CD4-positive, alpha-beta T cell (primary cell): Measurements from ENCODE around the gene U2AF2. TPM values are rescaled to one million over a fixed set of nuclear protein-coding genes. Genes with fewer than 3 reads are reported as not detected.

ENCODE experiments used
- ATAC-seq: fragments of 200-7000 bp; cut with Tn5 transposase; one replicate; pipeline ENCODE4 v1.10.0; 2022; ENCODE audit warnings: mild to moderate bottlenecking; ENCODE audit not compliant: poor library complexity
- CTCF ChIA-PET: fragments of 350-600 bp; sonication (Branson Sonifier 250); formaldehyde crosslinking; loops from one replicate; lab custom pipeline; 2021; ENCODE audit warnings: antibody characterized with exemption, inconsistent platforms; lab: Charles Lee
- POLR2A ChIA-PET: fragments of 350-600 bp; sonication (Branson Sonifier 250); formaldehyde crosslinking; loops from one replicate; lab custom pipeline; 2021; ENCODE audit warnings: antibody characterized with exemption, inconsistent platforms; lab: Charles Lee
- DNase-seq, 14 experiments: peaks; one replicate each; pipeline ENCODE4 v3.0.0-alpha.2; 2013 to 2020; ENCODE audit warnings: mixed read lengths in 2 of 14
- H3K27ac ChIP-seq, 2 donors: one replicate each; pipeline versions ENCODE4 v1.5.1 to v1.7.0; 2013; ENCODE audit warnings: low read length in 2 of 2, low read depth in 1 of 2, mild to moderate bottlenecking in 1 of 2
- H3K27me3 ChIP-seq, 2 experiments: 1 replicate in 1 of 2; 2 replicates in 1 of 2; pipeline versions ENCODE4 v1.6.1 to v1.7.0; 2013; ENCODE audit warnings: low read length in 2 of 2, control low read depth in 1 of 2, mild to moderate bottlenecking in 1 of 2, moderate library complexity in 1 of 2; ENCODE audit not compliant: insufficient read depth in 2 of 2, control insufficient read depth in 1 of 2
- H3K36me3 ChIP-seq: one replicate; pipeline ENCODE4 v1.6.1; 2013; ENCODE audit warnings: low read length, control low read depth; ENCODE audit not compliant: insufficient read depth
- H3K4me1 ChIP-seq: one replicate; pipeline ENCODE4 v1.6.1; 2013; ENCODE audit warnings: low read length, control low read depth; ENCODE audit not compliant: insufficient read depth
- H3K4me3 ChIP-seq: one replicate; pipeline ENCODE4 v1.5.1; 2013; ENCODE audit warnings: mild to moderate bottlenecking, low read length, moderate library complexity
- H3K9me3 ChIP-seq, 2 experiments: 1 replicate in 1 of 2; 2 replicates in 1 of 2; pipeline versions ENCODE4 v1.6.1 to v1.7.0; 2013; ENCODE audit warnings: low read length in 2 of 2, mild to moderate bottlenecking in 2 of 2, control low read depth in 1 of 2, moderate library complexity in 1 of 2; ENCODE audit not compliant: control insufficient read depth in 1 of 2, insufficient read depth in 1 of 2
- H3K27ac Mint-ChIP-seq: one replicate; pipeline ENCODE4 v1.8.0; 2020; ENCODE audit warnings: mixed read lengths
- H3K27me3 Mint-ChIP-seq: one replicate; pipeline ENCODE4 v1.8.0; 2021; ENCODE audit warnings: mixed read lengths
- H3K36me3 Mint-ChIP-seq: one replicate; pipeline ENCODE4 v1.8.0; 2021; ENCODE audit warnings: low read depth, mixed read lengths
- H3K4me1 Mint-ChIP-seq: one replicate; pipeline ENCODE4 v1.8.0; 2021; ENCODE audit warnings: low read depth, mixed read lengths
- H3K4me3 Mint-ChIP-seq: one replicate; pipeline ENCODE4 v1.8.0; 2020; ENCODE audit warnings: mild to moderate bottlenecking, mixed read lengths
- H3K9me3 Mint-ChIP-seq: one replicate; pipeline ENCODE4 v1.8.0; 2020; ENCODE audit warnings: mixed read lengths
- intact Hi-C, 2 experiments: fragments of 100-400 bp; cut with DNase I in 1 of 2; cut with micrococcal nuclease in 1 of 2; formaldehyde crosslinking; loops; one replicate each; pipeline versions ENCODE4 v1.15.1 to v1.9.0; 2023 to 2025; cut with DNase I, micrococcal nuclease
- total RNA-seq, 174 experiments: library from RNA in 2 of 174; stranded (reverse) in 2 of 174; gene quantifications; one replicate each; pipeline ENCODE4 v1.2.3 and lab custom pipeline; 2021 to 2026
- TF ChIP-seq, protein P1 (sequence below): fragments of 200-600 bp; IDR thresholded peaks from one replicate; pipeline ENCODE4 v1.8.0; 2022; ENCODE audit warnings: antibody characterized with exemption, mild to moderate bottlenecking

Gene U2AF2
- total RNA-seq, 2 experiments from 2014 or later, result 209 to 212 TPM

DNA sequence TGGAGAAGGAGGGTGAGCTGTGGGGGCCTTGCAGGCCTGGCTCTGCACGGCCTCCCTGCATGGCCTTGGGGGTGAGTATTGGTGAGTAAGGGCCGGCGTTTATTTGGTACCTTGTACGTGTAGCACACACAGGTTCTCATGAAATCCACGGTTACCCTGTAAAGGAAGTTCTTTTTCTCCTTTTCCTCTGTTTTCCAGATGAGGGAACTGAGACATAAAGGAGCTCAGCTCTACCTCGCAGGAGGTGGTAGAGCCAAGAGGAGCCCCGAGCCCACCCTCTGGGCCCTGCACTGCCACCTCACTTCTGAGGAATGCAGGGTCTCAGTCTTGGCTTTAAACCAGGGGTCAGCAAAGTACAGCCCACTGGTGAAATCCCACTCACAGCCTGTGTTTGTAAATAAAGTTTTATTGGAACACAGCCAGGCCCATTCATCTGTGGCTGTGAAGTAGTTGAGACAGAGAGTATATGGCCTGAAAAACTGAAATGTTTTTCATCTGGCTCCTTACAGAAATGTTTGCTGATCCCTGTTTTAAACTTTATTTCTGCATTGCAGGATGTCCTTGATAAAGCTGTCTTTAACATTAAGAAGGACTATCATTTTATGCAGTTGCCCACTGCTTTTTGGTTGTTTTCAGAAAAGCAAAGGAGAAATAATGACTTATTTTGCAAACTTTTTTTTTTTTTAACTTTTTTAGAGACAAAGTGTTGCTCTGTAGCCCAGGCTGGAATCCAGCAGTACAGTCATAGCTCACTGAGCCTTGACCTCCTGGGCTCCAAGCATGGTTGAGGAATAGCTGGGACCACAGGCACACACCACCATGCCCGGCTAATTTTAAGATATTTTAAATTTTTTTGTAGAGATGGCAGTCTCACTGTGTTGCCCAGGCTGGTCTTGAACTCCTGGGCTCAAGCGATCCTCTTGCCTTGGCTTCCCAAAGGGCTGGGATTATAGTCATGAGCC lies 26.6 kb downstream of the U2AF2 start:
- DNase-seq (no peak), ATAC-seq (no peak)
- H3K27me3 Mint-ChIP-seq, result no peaks in the 10 kb centered on the region
- intact Hi-C loops, result loop anchor here in 1 of 2 experiments (5.0 kb wide), 1 partner anchor 34 kb away; the partner anchor contains the start of gene CCDC106
- Histone ChIP-seq H3K4me3 (no peak overlapping the region), H3K27me3 (no peaks in the 10 kb centered on the region), H3K27ac (no peak overlapping the region), H3K4me1 (peaks cover 48% of the 10 kb centered on the region), H3K9me3 (no peaks in the 10 kb centered on the region), H3K36me3 (peaks cover 81% of the 10 kb centered on the region)
- no peak overlapping the region for H3K27ac Mint-ChIP-seq
- CTCF ChIA-PET, result no interaction called here
- POLR2A ChIA-PET, result no interaction called here
- H3K4me1 Mint-ChIP-seq, result peaks cover 31% of the 10 kb centered on the region
- no peak overlapping the region for H3K4me3 Mint-ChIP-seq
- TF ChIP-seq, protein P1, sequence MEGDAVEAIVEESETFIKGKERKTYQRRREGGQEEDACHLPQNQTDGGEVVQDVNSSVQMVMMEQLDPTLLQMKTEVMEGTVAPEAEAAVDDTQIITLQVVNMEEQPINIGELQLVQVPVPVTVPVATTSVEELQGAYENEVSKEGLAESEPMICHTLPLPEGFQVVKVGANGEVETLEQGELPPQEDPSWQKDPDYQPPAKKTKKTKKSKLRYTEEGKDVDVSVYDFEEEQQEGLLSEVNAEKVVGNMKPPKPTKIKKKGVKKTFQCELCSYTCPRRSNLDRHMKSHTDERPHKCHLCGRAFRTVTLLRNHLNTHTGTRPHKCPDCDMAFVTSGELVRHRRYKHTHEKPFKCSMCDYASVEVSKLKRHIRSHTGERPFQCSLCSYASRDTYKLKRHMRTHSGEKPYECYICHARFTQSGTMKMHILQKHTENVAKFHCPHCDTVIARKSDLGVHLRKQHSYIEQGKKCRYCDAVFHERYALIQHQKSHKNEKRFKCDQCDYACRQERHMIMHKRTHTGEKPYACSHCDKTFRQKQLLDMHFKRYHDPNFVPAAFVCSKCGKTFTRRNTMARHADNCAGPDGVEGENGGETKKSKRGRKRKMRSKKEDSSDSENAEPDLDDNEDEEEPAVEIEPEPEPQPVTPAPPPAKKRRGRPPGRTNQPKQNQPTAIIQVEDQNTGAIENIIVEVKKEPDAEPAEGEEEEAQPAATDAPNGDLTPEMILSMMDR, result no peak
- H3K36me3 Mint-ChIP-seq, result peaks cover 84% of the 10 kb centered on the region
- no peaks in the 10 kb centered on the region for H3K9me3 Mint-ChIP-seq

DNA sequence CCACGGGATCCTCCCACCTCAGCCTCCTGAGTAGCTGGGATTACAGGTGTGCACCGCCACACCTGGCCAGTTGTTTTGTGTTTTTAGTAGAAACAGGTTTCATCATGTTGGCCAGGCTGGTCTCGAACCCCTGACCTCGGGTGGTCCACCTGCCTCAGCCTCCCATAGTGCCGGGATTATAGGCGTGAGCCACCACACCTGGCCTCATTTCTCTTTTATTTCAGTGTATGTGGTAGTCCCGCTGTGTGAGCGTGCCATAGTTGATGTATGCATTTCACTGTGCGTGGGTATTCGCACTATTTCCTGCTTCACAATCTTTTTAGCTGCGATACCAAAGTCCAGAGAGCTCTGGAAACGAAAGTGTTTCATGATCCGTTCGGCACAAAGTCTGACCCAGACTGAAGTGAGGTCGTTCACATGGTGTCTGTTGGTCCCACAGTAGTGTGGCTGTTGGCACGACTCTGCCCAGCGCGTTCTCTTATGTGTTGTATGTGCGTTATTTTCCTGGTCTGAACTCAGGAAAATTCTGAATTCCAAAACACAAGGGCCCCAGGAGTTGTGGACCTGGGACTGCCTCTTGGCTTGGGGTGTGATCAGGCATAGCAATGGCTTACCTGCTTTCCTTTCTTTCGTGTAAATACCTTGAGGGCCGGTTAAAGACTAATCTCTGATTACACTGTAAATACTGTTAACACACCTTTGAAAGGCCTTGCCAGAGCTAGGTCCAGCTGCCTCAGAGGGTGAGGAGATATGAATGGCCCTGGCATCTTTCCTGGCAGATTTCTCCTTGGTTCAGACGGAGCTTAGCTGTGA lies 28.8 kb downstream of the U2AF2 start:
- POLR2A ChIA-PET, result no interaction called here
- H3K27ac ChIP-seq, result no peak overlapping the region
- no peak for ATAC-seq

More for the DNA sequence above, 28.8 kb downstream of the U2AF2 start:
- Histone ChIP-seq H3K36me3 (peaks cover 88% of the 10 kb centered on the region), H3K9me3 (no peaks in the 10 kb centered on the region), H3K4me1 (peaks cover 40% of the 10 kb centered on the region), H3K27me3 (no peaks in the 10 kb centered on the region), H3K4me3 (no peak overlapping the region)
- peaks cover 15% of the 10 kb centered on the region for H3K4me1 Mint-ChIP-seq
- H3K27me3 Mint-ChIP-seq, result no peaks in the 10 kb centered on the region
- intact Hi-C loops, result loop anchor here in 1 of 2 experiments (5.0 kb wide), 1 partner anchor 36 kb away; the partner anchor contains the start of gene CCDC106
- no peaks in the 10 kb centered on the region for H3K9me3 Mint-ChIP-seq
- TF ChIP-seq, protein P1, result no peak
- DNase-seq, result no peak
- CTCF ChIA-PET, result no interaction called here
- H3K4me3 Mint-ChIP-seq, result no peak overlapping the region
- H3K36me3 Mint-ChIP-seq, result peaks cover 77% of the 10 kb centered on the region
- H3K27ac Mint-ChIP-seq, result no peak overlapping the region
